Lung (tissue), 12 donors: Measurements from ENCODE around the gene MAGEC2. TPM values are rescaled to one million over a fixed set of nuclear protein-coding genes. Genes with fewer than 3 reads are reported as not detected.

ENCODE experiments used
- ATAC-seq: fragments of 200-7000 bp; cut with Tn5 transposase; one replicate; pipeline ENCODE4 v1.9.1; 2020; ENCODE audit warnings: moderate number of reproducible peaks; ENCODE audit not compliant: insufficient read depth, low FRiP score
- DNase-seq, 3 donors: peaks; one replicate each; pipeline ENCODE4 v3.0.0-alpha.2; 2013 to 2017
- H3K27ac ChIP-seq, 2 donors: one replicate each; pipeline ENCODE4 v1.5.1; 2013; ENCODE audit warnings: mild to moderate bottlenecking in 2 of 2, moderate library complexity in 2 of 2, control low read depth in 1 of 2, inconsistent platforms in 1 of 2, low read depth in 1 of 2, low read length in 1 of 2
- H3K27me3 ChIP-seq, 3 donors: one replicate each; pipeline ENCODE4 v1.5.1; 2013; ENCODE audit warnings: low read length in 2 of 3; ENCODE audit not compliant: control insufficient read depth in 3 of 3, insufficient read depth in 3 of 3
- H3K36me3 ChIP-seq, 4 donors: one replicate each; pipeline ENCODE4 v1.5.1; 2013; ENCODE audit warnings: low read length in 4 of 4, mild to moderate bottlenecking in 1 of 4, moderate library complexity in 1 of 4; ENCODE audit not compliant: control insufficient read depth in 4 of 4, insufficient read depth in 4 of 4
- H3K4me1 ChIP-seq, 5 donors: one replicate each; pipeline ENCODE4 v1.5.1; 2013; ENCODE audit warnings: low read length in 5 of 5, mild to moderate bottlenecking in 2 of 5, moderate library complexity in 1 of 5; ENCODE audit not compliant: control insufficient read depth in 5 of 5, insufficient read depth in 5 of 5
- H3K4me3 ChIP-seq: one replicate; pipeline ENCODE4 v1.5.1; 2013; ENCODE audit warnings: mild to moderate bottlenecking, control low read depth, moderate library complexity
- H3K9ac ChIP-seq, 2 donors: one replicate each; pipeline ENCODE4 v1.5.1; 2013; ENCODE audit warnings: low read length in 2 of 2, control low read depth in 1 of 2; ENCODE audit not compliant: insufficient read depth in 1 of 2
- H3K9me3 ChIP-seq, 4 donors: one replicate each; pipeline ENCODE4 v1.5.1; 2013; ENCODE audit warnings: low read length in 3 of 4, mild to moderate bottlenecking in 1 of 4, moderate library complexity in 1 of 4; ENCODE audit not compliant: control insufficient read depth in 4 of 4, insufficient read depth in 3 of 4
- WGBS, 2 donors: extraction: QIAGEN DNeasy Blood & Tissue Kit; methylation state at CpG; one replicate each; pipeline ENCODE4 v1.1.7; 2013; 5-methylcytosine and 5-hydroxymethylcytosine counted together
- polyA plus RNA-seq, 2 donors: library from polyadenylated mRNA; stranded (reverse); fragments of 200-250 nt; gene quantifications; one replicate each; pipeline ENCODE4 v1.2.1, GENCODE V29; 2013
- total RNA-seq, 2 donors: library from RNA; depleted of rRNA in 1 of 2; stranded (reverse); fragments of >200 nt in 1 of 2; gene quantifications; one replicate each; pipeline ENCODE4 v1.2.1, GENCODE V29; 2014 to 2021
- TF ChIP-seq, protein P1 (sequence below): IDR thresholded peaks from 2 replicates; pipeline ENCODE4 v1.5.1; 2012; ENCODE audit warnings: mild to moderate bottlenecking; ENCODE audit errors: control extremely low read depth, extremely low read depth
- donor health status: control.
- donor health status: control.
- donor health status: Bipolar disorder and iron deficiency.
- donor health status: healthy.
- donor health status: DM: yes; HTN: yes; CAD: no.

MAGEC2 gene
- total and polyA plus RNA-seq, 4 donors = not detected

DNA sequence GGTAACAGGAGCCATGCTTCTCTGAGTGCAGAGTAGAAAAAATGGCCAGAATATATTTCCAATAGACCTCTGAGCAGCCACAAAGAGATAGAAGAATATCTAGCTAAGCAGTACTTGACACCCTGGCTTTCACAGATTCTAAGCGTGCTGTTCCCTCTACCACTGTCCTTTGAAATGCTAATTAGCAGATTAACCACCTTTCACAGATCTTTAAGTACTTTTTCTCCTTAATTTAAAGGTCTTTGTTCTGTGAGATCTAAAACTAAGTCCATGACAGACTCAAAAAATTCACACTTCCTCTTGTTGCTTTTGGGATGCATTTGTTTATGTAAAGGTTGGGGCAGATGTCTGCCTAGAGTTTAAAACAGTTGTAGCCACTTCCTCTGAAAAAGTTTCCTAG is 28.3 kb upstream of the MAGEC2 start:
- no peaks in the 10 kb centered on the region for H3K36me3 ChIP-seq
- 24 to 38% methylated on average over 1 of the region's 1 CpG for WGBS, 2 donors
- ATAC-seq = no peak

DNA sequence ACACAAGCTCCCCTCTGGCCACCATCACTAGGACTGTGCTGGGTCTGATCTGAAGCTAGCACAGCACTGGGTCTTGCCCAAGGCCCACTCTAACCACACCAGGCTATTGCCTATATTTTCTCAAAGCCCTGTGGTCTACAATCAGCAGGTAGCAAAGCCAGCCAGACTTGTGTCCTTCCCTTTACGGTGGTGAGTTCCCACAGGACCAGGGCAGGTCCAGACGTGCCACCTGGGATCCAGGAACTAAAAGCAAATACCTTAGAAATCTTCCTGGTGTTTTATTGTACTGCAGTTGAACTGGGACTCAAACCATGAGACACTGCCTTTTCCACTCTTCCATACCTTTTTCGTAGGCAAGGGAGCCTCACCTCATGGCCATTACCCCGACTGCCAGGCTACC is 9.0 kb upstream of the MAGEC2 start:
- no peaks in the 10 kb centered on the region for H3K4me1 ChIP-seq
- peaks cover 0 to 2% (median 0%) of the 10 kb centered on the region in 4 donors for H3K9me3 ChIP-seq
- ATAC-seq (no peak), DNase-seq (no peak)
- no peak overlapping the region for H3K4me3 ChIP-seq
- no peaks in the 10 kb centered on the region for H3K36me3 ChIP-seq
- TF ChIP-seq, protein P1, sequence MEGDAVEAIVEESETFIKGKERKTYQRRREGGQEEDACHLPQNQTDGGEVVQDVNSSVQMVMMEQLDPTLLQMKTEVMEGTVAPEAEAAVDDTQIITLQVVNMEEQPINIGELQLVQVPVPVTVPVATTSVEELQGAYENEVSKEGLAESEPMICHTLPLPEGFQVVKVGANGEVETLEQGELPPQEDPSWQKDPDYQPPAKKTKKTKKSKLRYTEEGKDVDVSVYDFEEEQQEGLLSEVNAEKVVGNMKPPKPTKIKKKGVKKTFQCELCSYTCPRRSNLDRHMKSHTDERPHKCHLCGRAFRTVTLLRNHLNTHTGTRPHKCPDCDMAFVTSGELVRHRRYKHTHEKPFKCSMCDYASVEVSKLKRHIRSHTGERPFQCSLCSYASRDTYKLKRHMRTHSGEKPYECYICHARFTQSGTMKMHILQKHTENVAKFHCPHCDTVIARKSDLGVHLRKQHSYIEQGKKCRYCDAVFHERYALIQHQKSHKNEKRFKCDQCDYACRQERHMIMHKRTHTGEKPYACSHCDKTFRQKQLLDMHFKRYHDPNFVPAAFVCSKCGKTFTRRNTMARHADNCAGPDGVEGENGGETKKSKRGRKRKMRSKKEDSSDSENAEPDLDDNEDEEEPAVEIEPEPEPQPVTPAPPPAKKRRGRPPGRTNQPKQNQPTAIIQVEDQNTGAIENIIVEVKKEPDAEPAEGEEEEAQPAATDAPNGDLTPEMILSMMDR = no peak
- H3K27ac ChIP-seq = no peak overlapping the region
- 69 to 85% methylated on average over 4 of the region's 4 CpGs for WGBS, 2 donors
- no peaks in the 10 kb centered on the region for H3K27me3 ChIP-seq
- no peak overlapping the region for H3K9ac ChIP-seq

More for the DNA sequence above, 28.3 kb upstream of the MAGEC2 start:
- Histone ChIP-seq H3K4me1 (no peaks in the 10 kb centered on the region), H3K4me3 (no peak overlapping the region), H3K9me3 (peaks cover 0 to 8% (median 0%) of the 10 kb centered on the region in 4 donors), H3K9ac (no peak overlapping the region), H3K27ac (no peak overlapping the region), H3K27me3 (no peaks in the 10 kb centered on the region)
- no peak for DNase-seq
- TF ChIP-seq, protein P1 = no peak

DNA sequence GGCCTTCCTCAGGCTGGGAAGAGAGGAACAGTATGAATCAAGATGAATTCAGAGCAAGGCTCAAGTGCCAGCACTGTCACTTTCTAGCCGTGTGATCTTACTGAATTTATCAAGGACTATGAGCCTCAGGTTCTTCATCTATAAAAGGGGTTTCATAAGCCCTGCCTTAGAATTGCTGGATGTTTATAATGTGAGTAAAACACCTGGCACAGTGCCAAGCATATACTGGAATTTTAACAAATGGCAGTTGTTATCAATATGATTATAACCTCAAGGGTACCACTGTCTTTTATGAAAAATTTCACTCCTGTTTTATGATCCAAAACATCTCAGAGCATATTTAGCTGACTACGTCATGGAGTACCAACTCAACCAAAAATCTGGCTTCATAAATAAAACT is 4.0 kb downstream of the MAGEC2 start:
- peaks cover 0 to 5% (median 0%) of the 10 kb centered on the region in 4 donors for H3K9me3 ChIP-seq
- DNase-seq (peak in 1 of 3 donors; percentile 0), ATAC-seq (no peak)
- no peaks in the 10 kb centered on the region for H3K27me3 ChIP-seq
- H3K4me1 ChIP-seq = no peaks in the 10 kb centered on the region
- WGBS, 2 donors = 73 to 79% methylated on average over 2 of the region's 2 CpGs
- H3K36me3 ChIP-seq = no peaks in the 10 kb centered on the region
- H3K27ac ChIP-seq = no peak overlapping the region
- H3K4me3 ChIP-seq = no peak overlapping the region
- no peak overlapping the region for H3K9ac ChIP-seq
- TF ChIP-seq, protein P1 = no peak

DNA sequence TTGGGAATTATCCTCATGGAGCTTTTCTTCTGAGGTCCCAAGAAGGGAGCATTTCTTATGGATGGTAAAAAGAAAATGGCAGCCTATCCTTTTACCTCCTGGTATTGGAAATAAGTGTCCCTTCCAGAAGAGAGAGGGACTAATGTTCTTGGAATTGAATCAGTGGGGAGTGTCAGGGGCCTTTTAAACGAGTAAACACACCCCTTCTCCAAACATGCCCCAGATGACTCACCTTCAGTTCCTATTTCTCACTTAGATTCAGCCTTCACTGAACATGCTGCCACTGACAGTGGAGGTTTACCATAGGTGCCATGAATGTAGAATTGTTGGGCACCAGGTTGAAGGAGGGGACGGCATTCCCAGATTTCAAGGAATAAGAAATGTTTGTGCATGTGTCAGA is 19.0 kb downstream of the MAGEC2 start:
- TF ChIP-seq, protein P1 = no peak
- no peak for DNase-seq
- 53 to 86% methylated on average over 2 of the region's 2 CpGs for WGBS, 2 donors
- Histone ChIP-seq H3K4me1 (no peaks in the 10 kb centered on the region), H3K4me3 (no peak overlapping the region), H3K9ac (no peak overlapping the region), H3K9me3 (peaks cover 0 to 4% (median 0%) of the 10 kb centered on the region in 4 donors), H3K27ac (no peak overlapping the region), H3K36me3 (no peaks in the 10 kb centered on the region), H3K27me3 (no peaks in the 10 kb centered on the region)
- ATAC-seq = no peak
